A549 (cell line): Measurements from ENCODE around the gene HDGFL2. TPM values are rescaled to one million over a fixed set of nuclear protein-coding genes. Genes with fewer than 3 reads are reported as not detected.

Experiments used
- ATAC-seq, 2 experiments: fragments of 200-7000 bp in 1 of 2; fragments of >200 bp in 1 of 2; cut with Nextera tagmentation in 1 of 2; cut with Tn5 transposase in 1 of 2; 3 replicates each; pipeline versions ENCODE4 v1.8.0 to v1.9.1; 2018 to 2020; ENCODE audit warnings: mild to moderate bottlenecking in 1 of 2, moderate library complexity in 1 of 2
- CTCF ChIA-PET: fragments of 300-600 bp; sonication (Branson Sonifier 250); formaldehyde crosslinking; extraction: SDS; loops from one replicate; lab custom pipeline; 2021; ENCODE audit warnings: antibody characterized with exemption, inconsistent platforms; lab: Yijun Ruan, JAX
- POLR2A ChIA-PET: fragments of 350-600 bp; formaldehyde crosslinking; extraction: SDS; loops from one replicate; lab custom pipeline; 2021; ENCODE audit warnings: antibody characterized with exemption, inconsistent platforms; lab: Yijun Ruan, JAX
- DNase-seq, 2 experiments: peaks; one replicate each; pipeline versions ENCODE4 v3.0.0 to v3.0.0-alpha.2; 2011 to 2016; ENCODE audit warnings: low read depth in 1 of 2, low spot score in 1 of 2
- FAIRE-seq: peaks from 2 replicates; lab custom pipeline; 2011; peaks lifted over from hg19 to GRCh38; lab: Jason Lieb, UNC
- H3K27ac ChIP-seq, 2 experiments: fragments of >200 bp; sonication (Bioruptor Twin); formaldehyde crosslinking; 3 replicates each; pipeline ENCODE4 v1.5.1; 2016 to 2017
- H3K4me1 ChIP-seq: fragments of >200 bp; sonication (Bioruptor Twin); formaldehyde crosslinking; 3 replicates; pipeline ENCODE4 v1.6.1; 2016
- H3K4me2 ChIP-seq: fragments of >200 bp; sonication (Bioruptor Twin); formaldehyde crosslinking; 3 replicates; pipeline ENCODE4 v1.6.1; 2016
- H3K4me3 ChIP-seq: fragments of >200 bp; sonication (Bioruptor Twin); formaldehyde crosslinking; 3 replicates; pipeline ENCODE4 v1.5.1; 2016
- H3K9me3 ChIP-seq: fragments of >200 bp; sonication (Bioruptor Twin); formaldehyde crosslinking; 3 replicates; pipeline ENCODE4 v1.6.1; 2016
- BHLHE40 ChIP-seq: IDR thresholded peaks from 2 replicates; pipeline ENCODE4 v1.6.1; 2012; ENCODE audit warnings: low read depth, low read length, inconsistent platforms
- CEBPB ChIP-seq, 2 experiments: fragments of >200 bp in 1 of 2; sonication (Bioruptor Twin) in 1 of 2; formaldehyde crosslinking in 1 of 2; IDR thresholded peaks; 2 replicates each; pipeline ENCODE4 v1.6.1; 2012 to 2016
- CHD2 ChIP-seq: fragments of 150-350 bp; IDR thresholded peaks from 2 replicates; pipeline ENCODE4 v1.6.1; 2014; ENCODE audit warnings: low read length; ENCODE audit not compliant: partially characterized antibody
- ELK1 ChIP-seq: fragments of 150-350 bp; IDR thresholded peaks from 2 replicates; pipeline ENCODE4 v1.6.1; 2014; ENCODE audit warnings: low read depth, mild to moderate bottlenecking, low read length
- FOXS1 ChIP-seq: fragments of 250-450 bp; sonication (Bioruptor Pico); IDR thresholded peaks from 2 replicates; pipeline ENCODE4 v1.5.0; 2020; ENCODE audit warnings: mild to moderate bottlenecking, moderate library complexity
- HEYL ChIP-seq: fragments of 250-450 bp; sonication (Bioruptor Pico); IDR thresholded peaks from 2 replicates; pipeline ENCODE4 v1.8.0; 2021; ENCODE audit warnings: mild to moderate bottlenecking, moderate library complexity
- HOXA7 ChIP-seq: fragments of 250-450 bp; sonication (Bioruptor Pico); IDR thresholded peaks from 2 replicates; pipeline ENCODE4 v1.5.0; 2020; ENCODE audit warnings: mild to moderate bottlenecking, moderate library complexity
- HOXB13 ChIP-seq: fragments of 250-450 bp; sonication (Bioruptor Pico); IDR thresholded peaks from 2 replicates; pipeline ENCODE4 v1.5.0; 2020; ENCODE audit warnings: low read depth, mild to moderate bottlenecking, moderate library complexity
- JUN ChIP-seq, 2 experiments: fragments of >200 bp; sonication (Bioruptor Twin); formaldehyde crosslinking; IDR thresholded peaks; 2 replicates in 1 of 2; 3 replicates in 1 of 2; pipeline ENCODE4 v1.6.1; 2016 to 2017
- KDM5A ChIP-seq: fragments of 200-600 bp; sonication (generic); IDR thresholded peaks from 2 replicates; pipeline ENCODE4 v1.6.1; 2016; ENCODE audit warnings: antibody characterized with exemption, mild to moderate bottlenecking
- MAZ ChIP-seq: fragments of 150-350 bp; IDR thresholded peaks from 2 replicates; pipeline ENCODE4 v1.6.1; 2014; ENCODE audit warnings: antibody characterized with exemption, low read depth, low read length, borderline replicate concordance
- MYC ChIP-seq: IDR thresholded peaks from 2 replicates; pipeline ENCODE4 v1.6.1; 2012; ENCODE audit warnings: mild to moderate bottlenecking, inconsistent platforms, low read length, improper control_type of control experiment, borderline replicate concordance
- NFE2L2 ChIP-seq: fragments of 150-350 bp; conservative IDR thresholded peaks from 2 replicates; pipeline ENCODE4 v1.6.1; 2014; ENCODE audit warnings: low read length
- NR3C1 ChIP-seq: fragments of >200 bp; sonication (Bioruptor Twin); formaldehyde crosslinking; IDR thresholded peaks from 3 replicates; pipeline ENCODE4 v1.6.1; 2017
- POLR2AphosphoS2 ChIP-seq: conservative IDR thresholded peaks from 2 replicates; pipeline ENCODE4 v1.6.1; 2012; ENCODE audit warnings: low read length, improper control_type of control experiment, inconsistent platforms
- REST ChIP-seq: fragments of 200-600 bp; sonication (generic); IDR thresholded peaks from 2 replicates; pipeline ENCODE4 v1.6.1; 2016; ENCODE audit warnings: antibody characterized with exemption, mild to moderate bottlenecking, moderate library complexity
- RFX5 ChIP-seq: fragments of 450-650 bp; IDR thresholded peaks from 2 replicates; pipeline ENCODE4 v1.7.1; 2014; ENCODE audit warnings: antibody characterized with exemption, mild to moderate bottlenecking, moderate library complexity
- TFCP2L1 ChIP-seq: fragments of 250-450 bp; sonication (Bioruptor Pico); IDR thresholded peaks from 2 replicates; pipeline ENCODE4 v1.5.0; 2021; ENCODE audit warnings: mild to moderate bottlenecking
- USF2 ChIP-seq: fragments of 450-650 bp; IDR thresholded peaks from 2 replicates; pipeline ENCODE4 v1.6.1; 2014; ENCODE audit warnings: antibody characterized with exemption
- ZNF302 ChIP-seq: fragments of 250-450 bp; sonication (Bioruptor Pico); IDR thresholded peaks from 2 replicates; pipeline ENCODE4 v1.9.0; 2021; ENCODE audit warnings: inconsistent platforms, mild to moderate bottlenecking, moderate library complexity
- WGBS: methylation state at CpG from one replicate; pipeline ENCODE4 v1.1.6; 2017; ENCODE audit errors: missing lambda C conversion rate; 5-methylcytosine and 5-hydroxymethylcytosine counted together
- polyA plus RNA-seq, 4 experiments: library from polyadenylated mRNA; depleted of rRNA in 3 of 4; stranded (reverse); fragments of >200 nt; fragmentation: RNase III in 1 of 4; extraction: RNeasy Plus Mini Kit Qiagen cat#74134 plus additional on column Dnase treatment in 1 of 4; gene quantifications; 2 replicates in 3 of 4; 3 replicates in 1 of 4; pipeline ENCODE4 v1.2.3, GENCODE V29; 2011 to 2017

The HDGFL2 gene
- polyA plus RNA-seq, 2 of the 4 experiments (the other 2 are of a cell fraction) = 10.8 to 34.3 TPM

- Histone ChIP-seq H3K4me1 (no peaks in the 10 kb centered on the region), H3K27ac (no peak overlapping the region), H3K9me3 (no peaks in the 10 kb centered on the region), H3K4me3 (no peak overlapping the region), H3K4me2 (no peak overlapping the region)
- POLR2A ChIA-PET = no interaction called here
- CTCF ChIA-PET = interaction anchor here (1.6 kb wide), 1 partner anchor 24 kb away, joined by 4 read pairs; no protein-coding TSS in a partner anchor
- WGBS = 95% methylated on average over 8 of the region's 25 CpGs
- FAIRE-seq (no peak), DNase-seq (no peak), ATAC-seq (no peak)
- TF ChIP-seq ELK1 = no peak
- no peak for TF ChIP-seq KDM5A
- TF ChIP-seq FOXS1 (CRISPR knock-in tag) = no peak
- no peak for TF ChIP-seq CEBPB (IDR thresholded peaks at IDR 0.05)
- no peak for TF ChIP-seq HOXB13 (CRISPR knock-in tag)
- TF ChIP-seq NFE2L2 = no peak
- no peak for TF ChIP-seq REST
- TF ChIP-seq TFCP2L1 (CRISPR knock-in tag) = no peak
- TF ChIP-seq MYC = no peak
- TF ChIP-seq POLR2AphosphoS2 = no peak
Observed at GRCh38 chr19:4501691-4502090, 29.6 kb downstream of the HDGFL2 start.

- ATAC-seq (no peak), DNase-seq (no peak)
- POLR2A ChIA-PET = no interaction called here
Observed at GRCh38 chr19:4502282-4503131, 30.4 kb downstream of the HDGFL2 start.

More at GRCh38 chr19:4502282-4503131, 30.4 kb downstream of the HDGFL2 start:
- H3K4me3 ChIP-seq = no peak overlapping the region
- WGBS = 92% methylated on average over 20 of the region's 37 CpGs
- no peaks in the 10 kb centered on the region for H3K9me3 ChIP-seq
- TF ChIP-seq MYC (no peak), RFX5 (no peak), MAZ (no peak), HOXB13 (CRISPR knock-in tag) (no peak), HEYL (CRISPR knock-in tag) (no peak), ZNF302 (CRISPR knock-in tag) (no peak), HOXA7 (CRISPR knock-in tag) (no peak), USF2 (no peak), BHLHE40 (no peak), CHD2 (no peak), JUN (IDR thresholded peaks at IDR 0.05) (no peak), NFE2L2 (no peak), NR3C1 (no peak)
- H3K27ac ChIP-seq = no peak overlapping the region
- CTCF ChIA-PET = no interaction called here
- FAIRE-seq = no peak
- H3K4me1 ChIP-seq = no peaks in the 10 kb centered on the region
- H3K4me2 ChIP-seq = no peak overlapping the region
